Measurements from ENCODE around the gene DTWD2. TPM values are rescaled to one million over a fixed set of nuclear protein-coding genes. Genes with fewer than 3 reads are reported as not detected.

Gene DTWD2
- total and polyA plus RNA-seq, 7 donors: 2.4 to 10.4 (median 5.3) TPM

DNA sequence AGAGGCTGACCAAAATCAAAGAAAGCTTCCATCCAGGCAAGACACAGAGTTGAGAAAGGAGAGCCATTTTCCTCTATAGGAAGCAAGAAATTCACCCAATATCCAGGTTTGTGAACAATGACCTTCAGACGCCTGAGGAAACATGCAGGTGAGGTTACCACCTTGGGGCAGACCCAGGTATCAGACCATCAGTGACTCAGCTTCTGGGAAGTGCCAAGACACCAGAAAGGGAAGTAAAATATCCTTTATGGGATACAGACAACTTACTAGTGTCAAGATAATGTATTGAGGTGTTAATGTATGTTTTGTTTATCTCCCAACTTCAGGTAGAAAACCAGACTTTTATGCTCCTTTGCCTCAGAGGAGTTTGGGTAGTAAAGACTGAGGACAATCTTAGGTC lies 2.2 kb upstream of the DTWD2 start:
- intact Hi-C loops (cut with DNase I): no loop called here

DNA sequence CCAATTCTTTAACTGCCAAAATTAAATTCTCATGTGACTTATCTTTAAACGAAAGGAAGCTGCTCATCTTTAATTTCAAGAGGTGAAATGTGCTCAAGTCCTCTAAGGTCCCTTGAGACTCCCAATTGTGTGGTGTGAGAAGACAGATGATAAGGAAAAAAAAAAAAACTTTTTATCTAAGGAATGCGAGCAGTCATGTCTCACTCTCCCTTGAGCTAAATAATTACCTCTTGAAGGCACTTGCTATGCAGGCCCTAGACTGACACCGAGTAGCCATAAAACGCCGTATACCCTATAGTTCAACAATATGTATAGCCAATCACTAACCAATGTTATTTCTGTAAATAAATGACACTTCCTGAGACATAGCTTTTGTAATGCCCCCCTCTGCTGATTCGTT lies 1.5 kb upstream of the DTWD2 start:
- DNase-seq: no peak
- no peak for TF ChIP-seq POLR2A (IDR thresholded peaks at IDR 0.05)
- Histone ChIP-seq H3K4me1 (peaks cover 0 to 16% (median 12%) of the 10 kb centered on the region in 4 donors), H3K27me3 (no peaks in the 10 kb centered on the region), H3K36me3 (no peaks in the 10 kb centered on the region), H3K9me3 (no peaks in the 10 kb centered on the region), H3K4me3 (no peak overlapping the region), H3K27ac (no peak overlapping the region)
- intact Hi-C loops (cut with DNase I): loop anchor here (2.0 to 5.0 kb wide), 2 partner anchors 81 to 347 kb away; partner anchors contain the start of gene DMXL1
- 85 to 91% methylated on average over 6 of the region's 6 CpGs for WGBS, 2 donors

More for the DNA sequence above, 2.2 kb upstream of the DTWD2 start:
- no peak overlapping the region for H3K4me3 ChIP-seq
- TF ChIP-seq EP300 (IDR thresholded peaks at IDR 0.05) (no peak), POLR2AphosphoS5 (IDR thresholded peaks at IDR 0.05) (no peak), POLR2A (IDR thresholded peaks at IDR 0.05) (no peak)
- TF ChIP-seq, protein P1, sequence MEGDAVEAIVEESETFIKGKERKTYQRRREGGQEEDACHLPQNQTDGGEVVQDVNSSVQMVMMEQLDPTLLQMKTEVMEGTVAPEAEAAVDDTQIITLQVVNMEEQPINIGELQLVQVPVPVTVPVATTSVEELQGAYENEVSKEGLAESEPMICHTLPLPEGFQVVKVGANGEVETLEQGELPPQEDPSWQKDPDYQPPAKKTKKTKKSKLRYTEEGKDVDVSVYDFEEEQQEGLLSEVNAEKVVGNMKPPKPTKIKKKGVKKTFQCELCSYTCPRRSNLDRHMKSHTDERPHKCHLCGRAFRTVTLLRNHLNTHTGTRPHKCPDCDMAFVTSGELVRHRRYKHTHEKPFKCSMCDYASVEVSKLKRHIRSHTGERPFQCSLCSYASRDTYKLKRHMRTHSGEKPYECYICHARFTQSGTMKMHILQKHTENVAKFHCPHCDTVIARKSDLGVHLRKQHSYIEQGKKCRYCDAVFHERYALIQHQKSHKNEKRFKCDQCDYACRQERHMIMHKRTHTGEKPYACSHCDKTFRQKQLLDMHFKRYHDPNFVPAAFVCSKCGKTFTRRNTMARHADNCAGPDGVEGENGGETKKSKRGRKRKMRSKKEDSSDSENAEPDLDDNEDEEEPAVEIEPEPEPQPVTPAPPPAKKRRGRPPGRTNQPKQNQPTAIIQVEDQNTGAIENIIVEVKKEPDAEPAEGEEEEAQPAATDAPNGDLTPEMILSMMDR (IDR thresholded peaks at IDR 0.05): no peak
- H3K9me3 ChIP-seq: no peaks in the 10 kb centered on the region
- no peak for DNase-seq
- H3K27me3 ChIP-seq: no peaks in the 10 kb centered on the region
- 84 to 90% methylated on average over 1 of the region's 1 CpG for WGBS, 2 donors
- no peaks in the 10 kb centered on the region for H3K36me3 ChIP-seq
- no peak overlapping the region for H3K27ac ChIP-seq
- H3K4me1 ChIP-seq: peaks cover 0 to 16% (median 12%) of the 10 kb centered on the region in 4 donors

GRCh38 chr5:118988866-118989180 lies 476 bp upstream of the DTWD2 start:
- TF ChIP-seq, protein P1 (IDR thresholded peaks at IDR 0.05): no peak
- no peak for TF ChIP-seq POLR2A (IDR thresholded peaks at IDR 0.05)
- no peak for TF ChIP-seq EP300 (IDR thresholded peaks at IDR 0.05)
- TF ChIP-seq POLR2AphosphoS5 (IDR thresholded peaks at IDR 0.05): no peak
- Histone ChIP-seq H3K4me1 (peaks cover 0 to 16% (median 12%) of the 10 kb centered on the region in 4 donors), H3K27me3 (no peaks in the 10 kb centered on the region), H3K27ac (peak overlapping the region; percentile 86 to 95 (median 90)), H3K9me3 (no peaks in the 10 kb centered on the region), H3K4me3 (peak overlapping the region; percentile 59 to 76 (median 66)), H3K36me3 (no peaks in the 10 kb centered on the region)
- intact Hi-C loops (cut with DNase I): loop anchor here (1.0 to 5.0 kb wide), 3 partner anchors 82 to 422 kb away; partner anchors contain the start of gene DMXL1
- WGBS, 2 donors: 11 to 38% methylated on average over 9 of the region's 9 CpGs
- DNase-seq: no peak

DNA sequence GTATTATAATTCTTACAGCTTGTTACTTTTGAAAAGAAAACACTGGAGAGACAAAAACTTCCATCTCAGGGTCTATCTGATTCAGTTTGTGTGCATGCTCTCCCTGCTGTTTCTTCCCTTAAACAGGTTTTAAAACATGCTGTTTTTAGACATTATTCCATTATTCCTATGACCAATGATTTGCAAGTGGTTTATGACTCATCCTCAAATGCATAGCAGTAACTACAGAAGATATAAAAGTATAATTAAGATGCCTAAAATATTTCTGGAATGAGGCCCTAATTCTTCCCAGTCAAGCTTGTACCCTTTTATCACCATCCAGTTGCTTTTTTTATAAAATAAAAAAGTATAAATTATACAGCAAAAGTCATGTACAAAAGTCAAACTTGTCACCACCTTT lies 3.7 kb downstream of the DTWD2 start:
- no peaks in the 10 kb centered on the region for H3K36me3 ChIP-seq
- H3K4me3 ChIP-seq: no peak overlapping the region
- DNase-seq: no peak
- H3K4me1 ChIP-seq: peaks cover 0 to 16% (median 12%) of the 10 kb centered on the region in 4 donors
- H3K9me3 ChIP-seq: no peaks in the 10 kb centered on the region
- TF ChIP-seq, protein P1 (IDR thresholded peaks at IDR 0.05): no peak
- TF ChIP-seq POLR2AphosphoS5 (IDR thresholded peaks at IDR 0.05) (no peak), EP300 (IDR thresholded peaks at IDR 0.05) (no peak), POLR2A (IDR thresholded peaks at IDR 0.05) (no peak)
- intact Hi-C loops (cut with DNase I): loop anchor here (5.0 kb wide), 1 partner anchor 353 kb away; no protein-coding TSS in a partner anchor
- no peaks in the 10 kb centered on the region for H3K27me3 ChIP-seq
- no peak overlapping the region for H3K27ac ChIP-seq

GRCh38 chr5:118981783-118982182 lies 6.6 kb downstream of the DTWD2 start:
- intact Hi-C loops (cut with DNase I): no loop called here
- H3K4me1 ChIP-seq: peaks cover 0 to under 1% (median 0%) of the 10 kb centered on the region in 4 donors
- H3K36me3 ChIP-seq: no peaks in the 10 kb centered on the region
- no peak overlapping the region for H3K4me3 ChIP-seq
- H3K27me3 ChIP-seq: no peaks in the 10 kb centered on the region
- TF ChIP-seq POLR2AphosphoS5 (IDR thresholded peaks at IDR 0.05) (no peak), POLR2A (IDR thresholded peaks at IDR 0.05) (no peak)
- no peak overlapping the region for H3K27ac ChIP-seq
- H3K9me3 ChIP-seq: no peaks in the 10 kb centered on the region
- DNase-seq: no peak

DNA sequence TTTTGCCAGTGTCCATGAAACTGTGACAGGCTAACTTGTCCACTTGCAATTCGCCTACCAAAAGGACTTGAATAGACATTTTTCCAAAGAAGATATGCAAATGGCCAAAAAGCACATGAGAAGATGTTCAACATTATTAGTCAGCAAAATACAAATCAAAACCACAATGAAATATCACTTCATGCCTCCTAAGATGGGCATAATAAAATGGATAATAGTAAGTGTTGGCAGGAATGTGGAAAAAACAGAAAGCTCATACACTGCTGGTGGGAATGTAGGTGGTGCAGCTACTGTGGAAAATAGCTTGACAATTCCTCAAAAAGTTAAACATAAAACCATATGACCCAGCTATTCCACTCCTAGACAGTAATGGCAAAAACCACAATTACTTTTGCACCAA lies 7.9 kb downstream of the DTWD2 start:
- Histone ChIP-seq H3K9me3 (no peaks in the 10 kb centered on the region), H3K4me3 (no peak overlapping the region), H3K4me1 (no peaks in the 10 kb centered on the region), H3K27ac (no peak overlapping the region), H3K27me3 (no peaks in the 10 kb centered on the region), H3K36me3 (no peaks in the 10 kb centered on the region)
- intact Hi-C loops (cut with DNase I): no loop called here
- WGBS, 2 donors: 96 to 99% methylated on average over 1 of the region's 1 CpG
- DNase-seq: no peak
- TF ChIP-seq, protein P1 (IDR thresholded peaks at IDR 0.05): no peak
- TF ChIP-seq EP300 (IDR thresholded peaks at IDR 0.05) (no peak), POLR2A (IDR thresholded peaks at IDR 0.05) (no peak), POLR2AphosphoS5 (IDR thresholded peaks at IDR 0.05) (no peak)
